Tongue (tissue), 3 donors: ENCODE data around the gene ZNF641. TPM values are rescaled to one million over a fixed set of nuclear protein-coding genes. Genes with fewer than 3 reads are reported as not detected.
"Not testable (repeated sequence)": the region's sequence is repeated elsewhere in the genome, so short reads cannot be mapped to it uniquely, and the experiment has no call there.

Experiments used
- DNase-seq: peaks from one replicate; pipeline ENCODE4 v3.0.0-alpha.2; 2015
- small RNA-seq: library from RNA; depleted of rRNA; stranded (forward); fragments of <200 nt; gene quantifications from one replicate; pipeline ENCODE3, GENCODE V24; 2014; ENCODE audit warnings: low replicate concordance
- total RNA-seq: library from RNA; depleted of rRNA; stranded (reverse); fragments of >200 nt; gene quantifications from one replicate; pipeline ENCODE4 v1.2.3, GENCODE V29; 2014

ZNF641 gene
- total RNA-seq, 1 donor from 2014 or later: 26.9 TPM

GRCh38 chr12:48334808-48335207 lies 15.9 kb downstream of the ZNF641 start:
- no peak for DNase-seq

- not testable (repeated sequence) for DNase-seq
Measured at GRCh38 chr12:48333680-48334079, 17.0 kb downstream of the ZNF641 start.

GRCh38 chr12:48331399-48331798 lies 19.3 kb downstream of the ZNF641 start:
- no peak for DNase-seq

GRCh38 chr12:48329199-48329939 lies 21.4 kb downstream of the ZNF641 start:
- no peak for DNase-seq

GRCh38 chr12:48316491-48316890 lies 34.2 kb downstream of the ZNF641 start:
- DNase-seq: no peak

- no peak for DNase-seq
Measured at GRCh38 chr12:48311313-48311712, 39.4 kb downstream of the ZNF641 start.

GRCh38 chr12:48307269-48307668 lies 43.5 kb downstream of the ZNF641 start:
- no peak for DNase-seq

GRCh38 chr12:48305190-48305589 lies 45.5 kb downstream of the ZNF641 start:
- DNase-seq: no peak

- no peak for DNase-seq
Measured at GRCh38 chr12:48302161-48302911, 48.4 kb downstream of the ZNF641 start.

GRCh38 chr12:48300774-48301173 lies 49.9 kb downstream of the ZNF641 start:
- no peak for DNase-seq

GRCh38 chr12:48296586-48297282 lies 54.0 kb downstream of the ZNF641 start:
- DNase-seq: peak; percentile 87

GRCh38 chr12:48292040-48292439 lies 58.7 kb downstream of the ZNF641 start:
- no peak for DNase-seq

- no peak for DNase-seq
Measured at GRCh38 chr12:48291511-48291910, 59.2 kb downstream of the ZNF641 start.

- no peak for DNase-seq
Measured at GRCh38 chr12:48288387-48289268, 62.1 kb downstream of the ZNF641 start.

Small RNA genes within 50 kb of the gene (small RNA-seq; reads per million reads assigned to genes)
- gene AC024257.2: not detected

Other genes starting within 250 kb of the ZNF641 start
- gene SENP1, start 244.8 kb downstream of the ZNF641 start, total RNA-seq: 22.1 TPM
- 624 TPM for gene PFKM, start 231.6 kb downstream of the ZNF641 start, total RNA-seq
- 39.5 TPM for gene ASB8, start 193.4 kb downstream of the ZNF641 start, total RNA-seq
- 1.2 TPM for gene CCDC184, start 167.3 kb downstream of the ZNF641 start, total RNA-seq
- not detected for gene OR10AD1, start 147.6 kb downstream of the ZNF641 start, total RNA-seq
- gene ANP32D, start 121.6 kb upstream of the ZNF641 start, total RNA-seq: not detected
- not detected for gene C12orf54, start 131.6 kb upstream of the ZNF641 start, total RNA-seq
- not detected for gene OR8S1, start 174.7 kb upstream of the ZNF641 start, total RNA-seq
- gene LALBA, start 219.1 kb upstream of the ZNF641 start, total RNA-seq: not detected